ENCODE results near the gene ZNF354B.

GRCh38 chr5:178870411-178870810, 10.7 kb downstream of the ZNF354B start:
- TF ChIP-seq ATF3 (CRISPR knock-in tag; IDR thresholded peaks at IDR 0.05) (no peak), PATZ1 (CRISPR knock-in tag; IDR thresholded peaks at IDR 0.05) (no peak)

Measured in HepG2 (cell line).